HUES64 (cell line): ENCODE data around the gene USP21.

Source experiments
- H3K27ac ChIP-seq: 2 replicates; pipeline ENCODE4 v1.7.0; 2013; ENCODE audit warnings: low read depth, low read length, inconsistent platforms
- H3K27me3 ChIP-seq: 2 replicates; pipeline ENCODE4 v1.6.1; 2013; ENCODE audit warnings: mild to moderate bottlenecking, low read length; ENCODE audit not compliant: insufficient read depth
- H3K36me3 ChIP-seq: 2 replicates; pipeline ENCODE4 v1.6.1; 2013; ENCODE audit warnings: mild to moderate bottlenecking, low read length; ENCODE audit not compliant: insufficient read depth
- H3K4me1 ChIP-seq: 2 replicates; pipeline ENCODE4 v1.6.1; 2013; ENCODE audit warnings: mild to moderate bottlenecking, low read length, moderate library complexity; ENCODE audit not compliant: insufficient read depth
- H3K4me3 ChIP-seq: 2 replicates; pipeline ENCODE4 v1.5.1; 2013; ENCODE audit warnings: mild to moderate bottlenecking, low read length, moderate library complexity
- H3K9ac ChIP-seq: 2 replicates; pipeline ENCODE4 v1.6.1; 2013; ENCODE audit warnings: mild to moderate bottlenecking, low read depth, low read length
- H3K9me3 ChIP-seq: 2 replicates; pipeline ENCODE4 v1.6.1; 2013; ENCODE audit warnings: low read depth, low read length; ENCODE audit not compliant: insufficient read depth
- WGBS: fragments of 150-250, 120-280 bp; methylation state at CpG from one replicate; pipeline ENCODE4 v1.1.7; 2013; ENCODE audit warnings: missing lambda C conversion rate; 5-methylcytosine and 5-hydroxymethylcytosine counted together

Gene USP21

GRCh38 chr1:161185732-161186311, 26.5 kb downstream of the USP21 start:
- no peaks in the 10 kb centered on the region for H3K36me3 ChIP-seq
- H3K4me1 ChIP-seq, result 0 out of 2 replicates have a peak, but pooled peaks cover 3% of the 10 kb centered on the region
- no peak overlapping the region for H3K27ac ChIP-seq
- no peaks in the 10 kb centered on the region for H3K9me3 ChIP-seq
- no peak overlapping the region for H3K4me3 ChIP-seq
- H3K9ac ChIP-seq, result no peak overlapping the region
- WGBS, result 94% methylated on average over 2 of the region's 2 CpGs
- H3K27me3 ChIP-seq, result no peaks in the 10 kb centered on the region

GRCh38 chr1:161187311-161187710, 28.0 kb downstream of the USP21 start:
- Histone ChIP-seq H3K27ac (no peak overlapping the region), H3K9ac (no peak overlapping the region)
- 84% methylated on average over 3 of the region's 3 CpGs for WGBS

GRCh38 chr1:161188381-161188780, 29.1 kb downstream of the USP21 start:
- Histone ChIP-seq H3K9me3 (no peaks in the 10 kb centered on the region), H3K4me3 (no peak overlapping the region), H3K9ac (no peak overlapping the region), H3K27me3 (no peaks in the 10 kb centered on the region), H3K36me3 (peaks cover 14% of the 10 kb centered on the region; the same call in 1 of the 2 replicates), H3K27ac (no peak overlapping the region), H3K4me1 (0 out of 2 replicates have a peak, but pooled peaks cover 3% of the 10 kb centered on the region)
- WGBS, result 96% methylated on average over 6 of the region's 6 CpGs

More at GRCh38 chr1:161187311-161187710, 28.0 kb downstream of the USP21 start:
- Histone ChIP-seq H3K36me3 (peaks cover 13% of the 10 kb centered on the region; the same call in 1 of the 2 replicates), H3K9me3 (no peaks in the 10 kb centered on the region), H3K4me3 (no peak overlapping the region), H3K4me1 (0 out of 2 replicates have a peak, but pooled peaks cover 3% of the 10 kb centered on the region), H3K27me3 (no peaks in the 10 kb centered on the region)

GRCh38 chr1:161189036-161189435, 29.7 kb downstream of the USP21 start:
- Histone ChIP-seq H3K4me3 (no peak overlapping the region), H3K9ac (no peak overlapping the region), H3K36me3 (peaks cover 17% of the 10 kb centered on the region; the same call in 1 of the 2 replicates), H3K27me3 (no peaks in the 10 kb centered on the region), H3K9me3 (no peaks in the 10 kb centered on the region), H3K4me1 (0 out of 2 replicates have a peak, but pooled peaks cover 3% of the 10 kb centered on the region), H3K27ac (no peak overlapping the region)
- 94% methylated on average over 5 of the region's 5 CpGs for WGBS

GRCh38 chr1:161190962-161191521, 31.7 kb downstream of the USP21 start:
- H3K4me1 ChIP-seq, result no peaks in the 10 kb centered on the region
- H3K9me3 ChIP-seq, result no peaks in the 10 kb centered on the region
- H3K27me3 ChIP-seq, result no peaks in the 10 kb centered on the region
- WGBS, result 77% methylated on average over 22 of the region's 22 CpGs
- H3K27ac ChIP-seq, result no peak overlapping the region
- no peak overlapping the region for H3K4me3 ChIP-seq
- no peak overlapping the region for H3K9ac ChIP-seq
- peaks cover 29% of the 10 kb centered on the region; the same call in 1 of the 2 replicates for H3K36me3 ChIP-seq

GRCh38 chr1:161191971-161192370, 32.7 kb downstream of the USP21 start:
- Histone ChIP-seq H3K4me1 (peaks cover 8% of the 10 kb centered on the region), H3K27me3 (no peaks in the 10 kb centered on the region), H3K9ac (no peak overlapping the region), H3K9me3 (no peaks in the 10 kb centered on the region), H3K36me3 (peaks cover 29% of the 10 kb centered on the region; the same call in 1 of the 2 replicates), H3K27ac (no peak overlapping the region), H3K4me3 (no peak overlapping the region)
- 86% methylated on average over 8 of the region's 8 CpGs for WGBS

- Histone ChIP-seq H3K9me3 (no peaks in the 10 kb centered on the region), H3K27ac (no peak overlapping the region), H3K9ac (no peak overlapping the region), H3K4me3 (no peak overlapping the region), H3K27me3 (no peaks in the 10 kb centered on the region), H3K4me1 (peaks cover 15% of the 10 kb centered on the region), H3K36me3 (peaks cover 29% of the 10 kb centered on the region; the same call in 1 of the 2 replicates)
- WGBS, result 76% methylated on average over 14 of the region's 15 CpGs
These were observed 33.5 kb downstream of the USP21 start for GRCh38 chr1:161192476-161193465.

- H3K4me3 ChIP-seq, result no peak overlapping the region
- H3K4me1 ChIP-seq, result peaks cover 24% of the 10 kb centered on the region
- no peaks in the 10 kb centered on the region for H3K27me3 ChIP-seq
- no peak overlapping the region for H3K27ac ChIP-seq
- WGBS, result 93% methylated on average over 21 of the region's 21 CpGs
- no peaks in the 10 kb centered on the region for H3K9me3 ChIP-seq
- H3K36me3 ChIP-seq, result peaks cover 29% of the 10 kb centered on the region; the same call in 1 of the 2 replicates
- H3K9ac ChIP-seq, result no peak overlapping the region
These were observed 34.4 kb downstream of the USP21 start for GRCh38 chr1:161193561-161194235.

- H3K9me3 ChIP-seq, result no peaks in the 10 kb centered on the region
- peaks cover 29% of the 10 kb centered on the region; the same call in 1 of the 2 replicates for H3K36me3 ChIP-seq
- no peak overlapping the region for H3K4me3 ChIP-seq
- peaks cover 39% of the 10 kb centered on the region for H3K4me1 ChIP-seq
- H3K27me3 ChIP-seq, result no peaks in the 10 kb centered on the region
- H3K9ac ChIP-seq, result no peak overlapping the region
- no peak overlapping the region for H3K27ac ChIP-seq
- 86% methylated on average over 4 of the region's 4 CpGs for WGBS
These were observed 35.9 kb downstream of the USP21 start for GRCh38 chr1:161195171-161195570.

GRCh38 chr1:161196111-161196510, 36.8 kb downstream of the USP21 start:
- no peaks in the 10 kb centered on the region for H3K9me3 ChIP-seq
- no peak overlapping the region for H3K4me3 ChIP-seq
- WGBS, result 96% methylated on average over 7 of the region's 7 CpGs
- H3K9ac ChIP-seq, result no peak overlapping the region
- H3K27me3 ChIP-seq, result no peaks in the 10 kb centered on the region
- peaks cover 48% of the 10 kb centered on the region for H3K4me1 ChIP-seq
- no peak overlapping the region for H3K27ac ChIP-seq
- H3K36me3 ChIP-seq, result peaks cover 28% of the 10 kb centered on the region; the same call in 1 of the 2 replicates
